SK-N-SH treated with all-trans-retinoic acid at 6 μM for 48 hours (cell line): ENCODE results near the gene CBLB.

ENCODE experiments used
- ARNTL ChIP-seq: fragments of 450-650 bp; formaldehyde crosslinking; IDR thresholded peaks from 2 replicates; pipeline ENCODE4 v1.5.0; 2020; ENCODE audit warnings: low read depth, mild to moderate bottlenecking, moderate library complexity, borderline replicate concordance
- BACH2 ChIP-seq: fragments of 250-450 bp; sonication (Bioruptor Pico); IDR thresholded peaks from 2 replicates; pipeline ENCODE4 v1.9.0; 2021; ENCODE audit warnings: mild to moderate bottlenecking, borderline replicate concordance
- CREB5 ChIP-seq: fragments of 250-450 bp; sonication (Bioruptor Pico); IDR thresholded peaks from 2 replicates; pipeline ENCODE4 v1.5.1; 2020; ENCODE audit warnings: low read depth, mild to moderate bottlenecking, moderate library complexity
- PATZ1 ChIP-seq: fragments of 250-450 bp; sonication (Bioruptor Pico); IDR thresholded peaks from 2 replicates; pipeline ENCODE4 v1.8.0; 2020; ENCODE audit warnings: mild to moderate bottlenecking, moderate library complexity, borderline replicate concordance
- POU6F1 ChIP-seq: fragments of 250-450 bp; sonication (Bioruptor Pico); IDR thresholded peaks from 2 replicates; pipeline ENCODE4 v1.8.0; 2021; ENCODE audit warnings: low read depth, mild to moderate bottlenecking, moderate library complexity, borderline replicate concordance
- ZC3H10 ChIP-seq: fragments of 250-450 bp; sonication (Bioruptor Pico); IDR thresholded peaks from 2 replicates; pipeline ENCODE4 v1.5.1; 2021; ENCODE audit warnings: mild to moderate bottlenecking, moderate library complexity
- ZFP3 ChIP-seq: fragments of 250-450 bp; sonication (Bioruptor Pico); IDR thresholded peaks from 2 replicates; pipeline ENCODE4 v1.5.0; 2020; ENCODE audit warnings: mild to moderate bottlenecking, moderate library complexity
- ZFP30 ChIP-seq: fragments of 450-650 bp; formaldehyde crosslinking; IDR thresholded peaks from 2 replicates; pipeline ENCODE4 v1.5.0; 2022; ENCODE audit warnings: mild to moderate bottlenecking, moderate library complexity
- ZNF70 ChIP-seq: fragments of 450-650 bp; formaldehyde crosslinking; IDR thresholded peaks from 2 replicates; pipeline ENCODE4 v1.5.0; 2020; ENCODE audit warnings: mild to moderate bottlenecking, moderate library complexity

- no peak for TF ChIP-seq ZC3H10 (CRISPR knock-in tag)
- no peak for TF ChIP-seq CREB5 (CRISPR knock-in tag)
- no peak for TF ChIP-seq ZNF70 (CRISPR knock-in tag)
- TF ChIP-seq ARNTL (CRISPR knock-in tag) = no peak
- no peak for TF ChIP-seq PATZ1 (CRISPR knock-in tag)
- TF ChIP-seq BACH2 (CRISPR knock-in tag) = no peak
- no peak for TF ChIP-seq ZFP30 (CRISPR knock-in tag)
- no peak for TF ChIP-seq ZFP3 (CRISPR knock-in tag)
- no peak for TF ChIP-seq POU6F1 (CRISPR knock-in tag)
Observed at GRCh38 chr3:105864212-105864611, 4.6 kb downstream of the CBLB start.
